ENCODE results near the gene VPS29.
"Not testable (repeated sequence)": the region's sequence is repeated elsewhere in the genome, so short reads cannot be mapped to it uniquely, and the experiment has no call there.

VPS29 gene

GRCh38 chr12:110520876-110521712 lies 19.2 kb upstream of the VPS29 start:
- DNase-seq = not testable (repeated sequence)

DNA sequence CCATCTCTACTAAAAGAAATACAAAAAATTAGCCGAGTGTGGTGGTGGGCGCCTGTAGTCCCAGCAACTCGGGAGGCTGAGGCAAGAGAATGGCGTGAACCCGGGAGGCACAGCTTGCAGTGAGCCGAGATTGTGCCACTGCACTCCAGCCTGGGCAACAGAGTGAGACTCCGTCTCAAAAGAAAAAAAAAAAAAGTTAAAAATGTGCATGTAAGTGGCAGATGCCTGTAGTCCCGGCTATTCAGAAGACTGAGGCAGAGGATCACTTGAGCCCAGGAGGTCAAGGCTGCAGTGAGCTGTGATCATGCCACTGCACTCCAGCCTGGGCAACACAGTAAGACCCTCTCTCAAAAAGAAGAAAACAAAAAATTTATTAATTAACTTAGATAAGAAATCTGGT lies 16.1 kb upstream of the VPS29 start:
- not testable (repeated sequence) for DNase-seq

- DNase-seq = no peak
Measured at GRCh38 chr12:110516995-110517394, 15.1 kb upstream of the VPS29 start.

- no peak for DNase-seq
Measured at GRCh38 chr12:110514363-110514762, 12.5 kb upstream of the VPS29 start.

GRCh38 chr12:110513842-110514241 lies 11.9 kb upstream of the VPS29 start:
- DNase-seq = no peak

- DNase-seq = no peak
Measured at GRCh38 chr12:110508071-110508586, 6.2 kb upstream of the VPS29 start.

DNA sequence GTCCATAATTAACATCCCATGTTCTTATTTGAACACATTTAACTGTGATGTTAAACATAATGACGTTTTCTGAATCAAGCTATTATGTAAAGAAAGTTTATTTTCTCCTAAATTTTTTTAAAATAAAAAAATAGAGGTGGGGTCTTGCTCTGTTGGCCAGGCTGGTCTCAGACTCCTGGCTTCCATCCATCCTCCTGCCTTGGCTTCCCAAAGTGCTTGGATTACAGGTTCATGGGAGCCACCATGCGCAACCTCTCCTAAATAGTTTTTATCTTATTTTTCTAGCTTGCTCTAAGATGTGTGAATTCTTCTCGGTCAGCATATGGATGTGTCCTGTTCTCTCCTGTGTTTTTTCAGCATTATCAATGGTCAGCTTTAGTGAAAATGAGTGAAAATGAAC lies 3.4 kb upstream of the VPS29 start:
- no peak for DNase-seq

DNA sequence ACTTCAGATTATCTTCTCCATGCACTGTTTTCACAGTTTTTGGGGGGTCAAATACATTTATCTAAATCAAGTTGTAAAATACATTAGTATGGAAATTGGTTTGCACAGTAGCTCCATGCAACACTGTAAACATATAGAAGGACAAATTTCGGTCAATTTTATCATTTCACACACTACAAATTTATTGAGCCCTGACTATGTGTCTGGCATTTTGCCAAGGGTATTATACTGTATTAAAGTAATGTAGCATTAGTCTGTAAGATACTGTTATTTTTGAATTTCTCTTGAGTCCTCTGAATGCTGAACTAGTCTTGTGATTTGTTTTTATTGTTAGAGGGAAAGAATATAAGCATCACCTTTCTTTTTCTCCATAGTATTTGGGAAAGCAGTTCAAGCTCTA lies 1.5 kb upstream of the VPS29 start:
- no peak for DNase-seq

DNA sequence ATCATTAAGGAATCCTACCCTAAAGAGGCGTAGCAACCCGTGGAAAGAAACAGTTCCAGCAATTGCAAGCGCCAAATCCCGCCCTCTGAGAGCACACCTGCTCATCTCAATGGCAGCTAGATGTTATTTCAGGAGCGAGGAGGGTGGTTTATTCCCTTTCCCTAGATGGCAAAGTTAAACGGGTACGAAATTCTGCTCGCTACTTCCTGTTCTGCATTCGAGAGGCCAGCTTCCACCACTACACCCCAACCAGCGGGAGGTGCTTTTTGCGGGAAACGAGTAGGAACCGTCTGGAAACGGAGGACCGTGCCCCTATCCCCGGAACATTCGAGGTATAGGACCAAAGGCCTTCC lies 536 bp downstream of the VPS29 start:
- no peak for DNase-seq

DNA sequence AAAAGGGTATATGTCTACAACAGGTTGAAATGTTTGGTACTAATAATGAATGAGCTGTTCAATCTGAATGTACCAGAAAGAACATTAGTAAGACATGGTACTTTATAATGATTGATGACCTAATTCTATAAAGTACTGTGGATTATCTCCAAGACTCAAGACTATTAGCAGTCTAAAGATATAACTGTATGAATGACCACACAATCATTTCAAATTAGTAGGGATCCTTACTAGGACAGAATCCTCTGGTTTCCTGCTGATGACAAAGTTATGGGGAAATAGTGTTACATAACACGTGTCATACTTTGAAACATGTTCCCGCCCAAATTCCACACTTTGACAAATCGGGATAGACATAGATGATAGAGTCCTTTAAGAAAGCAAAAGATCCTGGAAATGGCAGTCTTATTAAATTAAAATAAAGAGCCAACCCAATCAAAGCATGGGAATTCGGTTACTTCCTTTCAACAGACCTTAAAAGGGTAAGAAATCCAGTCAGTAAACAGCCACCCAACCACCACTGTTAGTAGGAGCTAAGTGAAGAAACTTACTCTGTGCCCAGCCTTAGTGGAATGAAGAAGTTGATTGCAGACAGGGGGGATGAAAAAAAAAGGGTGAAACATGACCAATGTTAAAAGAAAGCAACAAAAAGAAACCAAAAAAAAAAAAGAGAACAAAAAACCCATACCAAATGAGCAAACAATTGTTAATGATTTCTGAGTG lies 2.8 kb downstream of the VPS29 start:
- no peak for DNase-seq

DNA sequence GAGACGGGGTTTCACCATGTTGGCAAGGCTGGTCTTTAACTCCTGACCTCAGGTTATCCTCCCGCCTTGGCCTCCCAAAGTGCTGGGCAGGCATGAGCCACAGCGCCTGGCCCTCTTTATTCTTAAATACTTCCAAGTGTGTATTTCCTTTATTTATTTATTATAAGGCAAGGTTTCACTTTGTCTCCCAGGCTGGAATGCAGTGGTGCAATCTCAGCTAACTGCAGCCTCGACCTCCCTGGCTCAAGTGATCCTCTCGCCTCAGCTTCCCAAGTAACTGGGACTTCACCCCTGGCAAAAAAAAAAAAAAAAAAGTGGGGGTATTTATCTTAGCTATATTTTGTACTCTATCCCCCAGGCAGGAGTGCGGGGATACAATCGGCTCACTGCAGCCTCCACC lies 26.5 kb downstream of the VPS29 start:
- no peak for DNase-seq

GRCh38 chr12:110468214-110469048 lies 33.5 kb downstream of the VPS29 start, which contains the start of the genes FAM216A and GPN3:
Gene FAM216A (plus strand): TSS chr12:110468845. CDS start chr12:110468876, 31 bp downstream.
Gene GPN3 (minus strand): TSS chr12:110468257. CDS start chr12:110468203, 54 bp downstream.
- DNase-seq = peak; percentile 100

GRCh38 chr12:110467847-110468213 lies 34.1 kb downstream of the VPS29 start:
- no peak for DNase-seq

- no peak for DNase-seq
Measured at GRCh38 chr12:110466791-110467190, 35.1 kb downstream of the VPS29 start.

DNA sequence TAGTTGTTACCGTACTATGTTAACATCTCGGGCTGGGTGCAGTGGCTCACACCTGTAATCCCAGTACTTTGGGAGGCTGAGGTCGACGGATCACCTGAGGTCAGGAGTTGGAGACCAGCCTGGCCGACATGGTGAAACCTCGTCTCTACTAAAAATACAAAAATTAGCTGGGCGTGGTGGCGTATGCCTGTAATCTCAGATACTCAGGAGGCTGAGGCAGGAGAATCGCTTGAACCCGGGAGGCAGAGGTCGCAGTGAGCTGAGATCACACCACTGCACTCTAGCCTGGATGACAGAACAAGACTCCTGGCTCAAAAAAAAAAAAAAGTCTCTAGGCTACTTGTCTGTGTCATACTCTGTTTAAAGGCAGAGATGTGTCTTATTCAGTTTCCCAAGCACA lies 36.1 kb downstream of the VPS29 start:
- not testable (repeated sequence) for DNase-seq

DNA sequence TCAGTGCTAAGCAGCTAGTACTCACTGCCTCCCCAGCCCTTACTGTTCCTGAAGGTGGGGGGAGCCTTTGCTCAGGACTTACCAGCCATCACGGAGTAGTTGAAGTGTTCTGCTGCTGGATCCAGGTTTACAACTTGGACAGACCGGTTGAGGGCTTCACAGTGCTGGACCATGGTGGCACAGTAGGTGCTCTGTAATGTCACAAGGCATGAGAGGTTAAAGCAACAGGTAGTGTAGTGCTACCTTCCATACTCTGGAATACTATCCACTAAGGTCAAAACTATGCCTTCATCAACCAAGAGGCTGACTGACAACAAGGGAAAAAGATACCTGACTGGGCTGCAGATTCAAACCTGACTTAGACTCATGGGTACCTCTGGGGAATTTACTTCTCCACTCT lies 36.9 kb downstream of the VPS29 start:
- DNase-seq = no peak

DNA sequence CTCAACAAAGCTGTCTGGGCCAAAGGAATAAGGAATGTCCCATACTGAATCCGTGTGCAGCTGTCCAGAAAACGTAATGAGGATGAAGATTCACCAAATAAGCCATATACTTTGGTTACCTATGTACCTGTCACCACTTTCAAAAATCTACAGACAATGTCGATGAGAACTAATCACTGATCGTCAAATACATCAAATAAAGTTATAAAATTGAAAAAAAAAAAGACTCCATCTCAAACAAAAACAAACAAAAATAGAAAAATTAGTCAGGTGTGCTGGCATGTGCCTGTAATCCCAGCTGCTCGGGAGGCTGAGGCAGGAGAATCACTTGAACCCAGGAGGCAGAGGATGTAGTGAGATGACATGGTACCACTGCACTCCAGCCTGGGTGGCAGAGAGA lies 40.7 kb downstream of the VPS29 start:
- DNase-seq = not testable (repeated sequence)

DNA sequence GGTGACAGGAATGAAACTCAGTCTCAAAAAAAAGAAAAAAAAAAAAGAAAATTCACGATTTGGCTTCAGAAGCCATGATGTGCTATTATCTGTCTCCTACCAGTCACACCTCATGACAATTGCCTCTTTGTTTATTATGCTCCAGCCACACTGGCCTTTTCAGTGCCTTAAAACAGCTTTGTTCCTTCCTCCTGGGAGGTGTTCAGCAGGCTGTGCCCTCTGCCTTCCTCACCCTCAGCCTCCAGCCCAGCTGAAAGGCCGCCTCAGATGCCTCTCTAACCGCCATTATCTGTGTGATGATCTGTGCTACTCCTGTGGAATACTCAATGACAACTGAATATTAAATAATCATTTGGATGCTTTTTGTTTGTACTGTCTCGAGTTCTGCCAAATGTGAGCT lies 43.2 kb downstream of the VPS29 start:
- no peak for DNase-seq

DNA sequence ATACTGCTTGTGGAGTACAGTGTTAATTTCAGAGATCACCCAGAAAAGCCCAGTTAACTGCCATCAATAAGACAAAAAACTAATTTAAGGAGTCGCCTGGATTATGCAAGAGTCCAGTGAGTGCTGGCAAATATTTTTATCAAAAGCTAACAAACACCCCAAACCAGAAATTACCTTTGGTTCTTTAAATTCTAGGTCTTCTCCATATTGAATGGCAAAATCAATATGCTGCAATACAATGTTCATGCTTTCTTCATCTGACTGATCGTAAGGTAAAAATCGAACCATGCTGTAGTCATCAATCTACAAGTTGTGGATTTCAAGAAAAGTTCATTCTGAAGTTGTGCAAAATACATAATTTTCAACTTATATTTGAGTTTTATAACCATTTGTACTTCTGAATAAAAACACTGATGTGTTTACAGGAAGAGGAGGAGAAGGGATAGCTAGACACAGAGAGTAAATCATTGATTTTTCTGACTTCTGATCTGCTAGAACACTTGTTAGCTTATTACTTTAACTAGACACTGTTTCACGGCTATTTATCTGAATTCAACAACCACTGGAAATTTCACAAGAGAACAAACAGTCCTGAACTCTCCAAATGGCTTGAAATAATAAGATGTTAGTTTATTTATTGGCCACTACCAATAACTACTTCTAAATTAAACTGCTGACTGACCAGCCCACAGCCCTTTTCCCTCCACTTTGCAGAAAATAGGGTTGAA lies 48.2 kb downstream of the VPS29 start:
- DNase-seq = no peak

DNA sequence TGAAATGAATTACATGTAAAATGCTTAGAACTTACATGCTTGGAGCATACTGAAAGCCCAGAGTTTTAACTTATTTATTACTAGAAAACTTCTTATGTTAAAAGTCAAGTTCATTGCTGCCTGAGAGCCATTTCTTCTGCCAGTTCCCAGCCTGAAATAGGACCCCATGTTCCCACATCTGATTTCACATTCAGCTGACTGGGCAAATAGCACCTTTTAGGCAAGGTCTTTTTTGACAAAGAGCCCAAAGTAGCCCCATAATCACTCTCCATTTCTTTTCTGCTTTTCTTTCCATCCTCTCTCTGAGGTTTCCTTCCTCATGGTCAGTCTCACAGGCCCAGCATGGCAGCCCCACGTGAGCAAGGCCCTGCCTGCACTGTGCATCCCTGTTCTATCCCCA lies 50.6 kb downstream of the VPS29 start:
- no peak for DNase-seq

DNA sequence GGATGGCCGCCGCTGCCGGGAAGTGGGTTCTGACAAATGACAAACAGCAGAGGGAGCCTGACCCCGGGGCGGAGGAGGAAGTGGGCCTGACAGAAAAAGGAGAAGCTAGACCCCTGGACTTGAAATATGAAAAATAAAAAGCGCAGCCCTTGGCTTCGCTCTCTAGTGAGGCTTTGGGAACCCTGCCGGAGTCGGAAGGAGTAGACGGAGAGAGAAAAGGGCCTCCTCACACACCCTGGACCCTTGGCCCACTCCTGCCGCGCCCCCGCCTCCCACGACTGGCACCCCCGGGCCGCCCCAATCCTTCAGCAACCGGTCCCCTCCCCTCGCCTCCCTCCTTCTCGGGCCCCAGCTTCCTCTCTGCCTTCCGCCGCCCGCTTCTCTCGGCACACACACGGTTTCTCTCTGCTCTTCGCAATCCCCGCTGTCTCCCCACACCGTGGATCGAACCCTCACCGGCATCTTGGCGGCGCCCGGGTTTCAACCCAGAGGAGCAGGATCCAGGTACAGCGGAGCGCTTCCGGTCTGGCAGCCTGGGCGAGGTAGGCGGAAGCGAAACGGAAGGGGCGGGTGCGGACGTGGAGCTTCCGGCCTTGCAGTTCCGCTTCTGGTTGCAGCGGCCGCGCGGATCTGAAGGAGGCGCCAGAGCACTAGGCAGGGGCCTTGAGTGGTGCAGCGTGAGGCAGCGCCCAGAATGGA lies 52.0 kb downstream of the VPS29 start, which contains the start of gene ARPC3:
ARPC3 (minus strand) TSS at position 539 of the 699 bp plus-strand sequence; CDS start at position 462, 77 bp downstream.
- peak; percentile 98 for DNase-seq

DNA sequence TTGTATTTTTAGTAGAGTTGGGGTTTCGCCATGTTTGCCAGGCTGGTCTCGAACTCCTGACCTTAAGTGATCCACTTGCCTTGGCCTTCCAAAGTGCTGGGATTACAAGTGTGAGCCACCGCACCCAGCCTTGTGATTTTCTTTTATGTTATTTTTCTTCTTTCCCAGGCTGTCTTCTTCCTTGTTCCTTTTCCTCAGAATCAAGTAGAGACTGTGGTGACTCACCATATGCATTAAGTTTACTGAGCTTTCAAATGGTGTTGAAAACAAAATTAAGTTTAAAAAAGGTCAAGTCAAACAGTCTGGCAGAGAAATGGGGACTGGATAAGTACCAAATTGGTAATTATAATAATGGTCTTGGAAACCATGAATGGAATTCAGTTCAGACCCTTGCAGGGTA lies 57.5 kb downstream of the VPS29 start:
- no peak for DNase-seq

Measured in eye (tissue), 1 donor.